Neuronal stem cell (in vitro differentiated cells): ENCODE results near the gene SART3.

ENCODE experiments used
- DNase-seq: peaks from one replicate; pipeline ENCODE4 v3.0.0-alpha.2; 2013; ENCODE audit warnings: low spot score
- H2AFZ ChIP-seq: one replicate; pipeline ENCODE4 v1.6.1; 2013; ENCODE audit warnings: mild to moderate bottlenecking, low read length, inconsistent platforms
- H2AK5ac ChIP-seq: 2 replicates; pipeline ENCODE4 v1.6.1; 2013; ENCODE audit warnings: low read depth, mild to moderate bottlenecking, inconsistent platforms, low read length, moderate library complexity, mixed read lengths
- H2BK120ac ChIP-seq: 2 replicates; pipeline ENCODE4 v1.6.1; 2013; ENCODE audit warnings: low read depth, mild to moderate bottlenecking, inconsistent platforms, low read length, moderate library complexity, mixed read lengths
- H2BK12ac ChIP-seq: one replicate; pipeline ENCODE4 v1.6.1; 2013; ENCODE audit warnings: low read length, inconsistent platforms
- H2BK15ac ChIP-seq: 2 replicates; pipeline ENCODE4 v1.6.1; 2013; ENCODE audit warnings: mild to moderate bottlenecking, low read length, inconsistent platforms, mixed read lengths
- H2BK5ac ChIP-seq: one replicate; pipeline ENCODE4 v1.6.1; 2013; ENCODE audit warnings: inconsistent platforms, mild to moderate bottlenecking, low read length, moderate library complexity
- H3K14ac ChIP-seq: one replicate; pipeline ENCODE4 v1.6.1; 2013; ENCODE audit warnings: low read length, inconsistent platforms
- H3K18ac ChIP-seq: 2 replicates; pipeline ENCODE4 v1.6.1; 2013; ENCODE audit warnings: low read length, inconsistent platforms
- H3K23ac ChIP-seq: 2 replicates; pipeline ENCODE4 v1.6.1; 2013; ENCODE audit warnings: low read depth, mild to moderate bottlenecking, mixed read lengths, low read length, inconsistent platforms; ENCODE audit not compliant: poor library complexity
- H3K27ac ChIP-seq: replicated peaks from 3 replicates; pipeline ENCODE4 v1.5.1; 2013; ENCODE audit warnings: low read length, inconsistent platforms
- H3K27me3 ChIP-seq, 3 experiments: 2 replicates each; pipeline ENCODE4 v1.6.1; 2013; ENCODE audit warnings: low read length in 3 of 3, mild to moderate bottlenecking in 2 of 3, inconsistent platforms in 1 of 3, low read depth in 1 of 3, mixed read lengths in 1 of 3, moderate library complexity in 1 of 3; ENCODE audit not compliant: control insufficient read depth in 3 of 3, insufficient read depth in 3 of 3
- H3K36me3 ChIP-seq, 2 donors: replicated peaks in 1 of 2; 2 replicates each; pipeline ENCODE4 v1.6.1; 2013; ENCODE audit warnings: low read length in 2 of 2; ENCODE audit not compliant: control insufficient read depth in 2 of 2, insufficient read depth in 2 of 2
- H3K4ac ChIP-seq: 2 replicates; pipeline ENCODE4 v1.6.1; 2013; ENCODE audit warnings: inconsistent platforms, mild to moderate bottlenecking, low read length, moderate library complexity
- H3K4me1 ChIP-seq, 2 donors: 1 replicate in 1 of 2; 2 replicates in 1 of 2; pipeline ENCODE4 v1.6.1; 2013; ENCODE audit warnings: low read length in 2 of 2, low read depth in 1 of 2; ENCODE audit not compliant: control insufficient read depth in 2 of 2, insufficient read depth in 1 of 2
- H3K4me2 ChIP-seq: one replicate; pipeline ENCODE4 v1.6.1; 2013; ENCODE audit warnings: mild to moderate bottlenecking, low read length, inconsistent platforms; ENCODE audit not compliant: insufficient read depth, poor library complexity, severe bottlenecking
- H3K4me3 ChIP-seq, 2 donors: 2 replicates each; pipeline ENCODE4 v1.5.1; 2013; ENCODE audit warnings: low read length in 2 of 2, mild to moderate bottlenecking in 2 of 2, inconsistent platforms in 1 of 2, moderate library complexity in 1 of 2
- H3K79me1 ChIP-seq: one replicate; pipeline ENCODE4 v1.6.1; 2013; ENCODE audit warnings: low read depth, mild to moderate bottlenecking, inconsistent platforms, low read length, moderate library complexity
- H3K9ac ChIP-seq: one replicate; pipeline ENCODE4 v1.6.1; 2013; ENCODE audit warnings: mild to moderate bottlenecking, low read depth, low read length, inconsistent platforms; ENCODE audit not compliant: poor library complexity
- H3K9me3 ChIP-seq, 2 donors: replicated peaks in 1 of 2; 2 replicates each; pipeline versions ENCODE3 to v1.6.1; 2013; ENCODE audit warnings: low read length in 2 of 2, mild to moderate bottlenecking in 2 of 2, inconsistent platforms in 1 of 2, low read depth in 1 of 2, mixed read lengths in 1 of 2, moderate library complexity in 1 of 2; ENCODE audit not compliant: control insufficient read depth in 2 of 2, insufficient read depth in 1 of 2
- H4K8ac ChIP-seq: one replicate; pipeline ENCODE4 v1.6.1; 2013; ENCODE audit warnings: low read depth, mild to moderate bottlenecking, inconsistent platforms, low read length, moderate library complexity
- H4K91ac ChIP-seq: one replicate; pipeline ENCODE4 v1.6.1; 2013; ENCODE audit warnings: low read length, low read depth, mild to moderate bottlenecking, inconsistent platforms; ENCODE audit not compliant: poor library complexity
- WGBS, 2 donors: extraction: QIAGEN DNeasy Blood & Tissue Kit; methylation state at CpG; one replicate each; pipeline ENCODE4 v1.1.7; 2013; ENCODE audit warnings: missing lambda C conversion rate in 2 of 2, mixed read lengths in 1 of 2; ENCODE audit not compliant: insufficient read length in 2 of 2, insufficient replicate concordance in 1 of 2; ENCODE audit errors: extremely low coverage in 2 of 2; 5-methylcytosine and 5-hydroxymethylcytosine counted together

Gene SART3

GRCh38 chr12:108589840-108590229, 28.9 kb upstream of the SART3 start:
- H3K4ac ChIP-seq, result peak overlapping the region; percentile 7
- H4K91ac ChIP-seq, result no peak overlapping the region
- no peak overlapping the region for H3K4me2 ChIP-seq
- no peak overlapping the region for H3K27ac ChIP-seq
- H3K9ac ChIP-seq, result no peak overlapping the region
- peak overlapping the region; percentile 68 for H2AK5ac ChIP-seq
- peak overlapping the region; percentile 17 for H2BK120ac ChIP-seq
- no peak overlapping the region for H2BK12ac ChIP-seq
- no peak overlapping the region for H2BK15ac ChIP-seq
- H3K9me3 ChIP-seq, result no peaks in the 10 kb centered on the region
- no peak overlapping the region for H4K8ac ChIP-seq
- no peaks in the 10 kb centered on the region for H3K79me1 ChIP-seq
- no peak overlapping the region for H3K4me3 ChIP-seq
- peak overlapping the region; percentile 73 for H3K18ac ChIP-seq
- no CpG with 5 or more reads among the region's 7 CpGs for WGBS, 2 donors
- no peak for DNase-seq
- H3K23ac ChIP-seq, result no peak overlapping the region
- H3K4me1 ChIP-seq, result peaks cover 12 to 16% of the 10 kb centered on the region in 2 donors
- H2BK5ac ChIP-seq, result no peak overlapping the region
- H3K36me3 ChIP-seq, result no peaks in the 10 kb centered on the region
- H3K14ac ChIP-seq, result no peak overlapping the region
- H3K27me3 ChIP-seq, result peaks cover 0 to 6% (median 0%) of the 10 kb centered on the region in 3 experiments
- peak overlapping the region; percentile 82 for H2AFZ ChIP-seq

- Histone ChIP-seq H2AK5ac (peak overlapping the region; percentile 56), H3K27me3 (peaks cover 0 to 6% (median 0%) of the 10 kb centered on the region in 3 experiments), H3K9me3 (no peaks in the 10 kb centered on the region), H2BK120ac (peak overlapping the region; percentile 17), H2BK5ac (no peak overlapping the region), H3K79me1 (no peaks in the 10 kb centered on the region), H2BK12ac (peak overlapping the region; percentile 86), H4K8ac (peak overlapping the region; percentile 70), H3K18ac (peak overlapping the region; percentile 95), H3K36me3 (no peaks in the 10 kb centered on the region), H4K91ac (peak overlapping the region; percentile 10), H3K4ac (peak overlapping the region; percentile 7), H3K27ac (no peak overlapping the region), H3K23ac (peak overlapping the region; percentile 25), H3K4me3 (peak overlapping the region in 1 of 2 donors; percentile 66), H3K4me2 (no peak overlapping the region), H2AFZ (peak overlapping the region; percentile 82), H3K14ac (peak overlapping the region; percentile 39), H2BK15ac (peak overlapping the region; percentile 69), H3K9ac (peak overlapping the region; percentile 79), H3K4me1 (peaks cover 12 to 16% of the 10 kb centered on the region in 2 donors)
- DNase-seq, result no peak
- WGBS, 2 donors, result no CpG with 5 or more reads among the region's 15 CpGs
These were observed 28.3 kb upstream of the SART3 start for GRCh38 chr12:108589028-108589839.

- H2BK5ac ChIP-seq, result no peak overlapping the region
- no peak overlapping the region for H3K27ac ChIP-seq
- DNase-seq, result no peak
- no peak overlapping the region for H3K9ac ChIP-seq
- H3K4me1 ChIP-seq, result peaks cover 12 to 14% of the 10 kb centered on the region in 2 donors
- peaks cover 0 to 6% (median 0%) of the 10 kb centered on the region in 3 experiments for H3K27me3 ChIP-seq
- no peak overlapping the region for H3K4me3 ChIP-seq
- H3K23ac ChIP-seq, result no peak overlapping the region
- no peak overlapping the region for H3K4ac ChIP-seq
- peak overlapping the region; percentile 65 for H3K18ac ChIP-seq
- no peaks in the 10 kb centered on the region for H3K9me3 ChIP-seq
- no peak overlapping the region for H3K14ac ChIP-seq
- H2BK15ac ChIP-seq, result no peak overlapping the region
- H2AFZ ChIP-seq, result no peak overlapping the region
- WGBS, 2 donors, result no CpG with 5 or more reads among the region's 4 CpGs
- peak overlapping the region; percentile 58 for H2AK5ac ChIP-seq
- H2BK12ac ChIP-seq, result no peak overlapping the region
- H4K8ac ChIP-seq, result no peak overlapping the region
- no peaks in the 10 kb centered on the region for H3K36me3 ChIP-seq
- no peaks in the 10 kb centered on the region for H3K79me1 ChIP-seq
- H3K4me2 ChIP-seq, result no peak overlapping the region
- H2BK120ac ChIP-seq, result no peak overlapping the region
- no peak overlapping the region for H4K91ac ChIP-seq
These were observed 26.9 kb upstream of the SART3 start for GRCh38 chr12:108587826-108588225.

- Histone ChIP-seq H4K8ac (no peak overlapping the region), H3K18ac (no peak overlapping the region), H3K79me1 (no peaks in the 10 kb centered on the region), H3K9me3 (no peaks in the 10 kb centered on the region), H3K27me3 (peaks cover 0 to 12% (median 0%) of the 10 kb centered on the region in 3 experiments), H3K27ac (no peak overlapping the region), H4K91ac (no peak overlapping the region), H3K9ac (no peak overlapping the region), H3K4me1 (peaks cover 12 to 14% of the 10 kb centered on the region in 2 donors), H2AFZ (no peak overlapping the region), H2BK15ac (no peak overlapping the region), H3K4ac (no peak overlapping the region), H3K4me2 (no peak overlapping the region), H2BK12ac (no peak overlapping the region), H3K4me3 (no peak overlapping the region), H3K14ac (no peak overlapping the region), H3K23ac (no peak overlapping the region), H3K36me3 (no peaks in the 10 kb centered on the region), H2AK5ac (no peak overlapping the region), H2BK120ac (no peak overlapping the region), H2BK5ac (no peak overlapping the region)
- no CpG with 5 or more reads among the region's 11 CpGs for WGBS, 2 donors
- no peak for DNase-seq
These were observed 25.3 kb upstream of the SART3 start for GRCh38 chr12:108586306-108586705.
